ENCODE data around the gene NRXN3. TPM values are rescaled to one million over a fixed set of nuclear protein-coding genes. Genes with fewer than 3 reads are reported as not detected.

Gene NRXN3
- total and polyA plus RNA-seq, 5 donors from 2014 or later: not detected

DNA sequence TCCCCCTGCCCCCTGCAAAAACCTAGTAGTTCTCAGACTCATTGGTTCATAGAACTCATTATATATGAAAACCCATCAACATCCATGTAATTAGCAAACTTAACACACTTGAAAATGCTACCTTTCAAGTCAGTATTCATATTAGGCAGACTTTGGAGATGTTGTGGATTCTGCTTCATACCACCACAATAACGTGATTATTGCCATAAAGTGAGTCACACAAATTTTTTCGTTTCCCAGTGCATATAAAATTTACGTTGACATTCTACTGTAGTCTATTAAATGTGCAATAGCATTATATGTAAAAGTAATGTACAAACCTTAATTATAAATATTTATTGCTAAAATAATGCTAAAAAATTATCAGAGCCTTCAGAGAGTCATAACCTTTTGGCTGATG lies 1387.1 kb downstream of the NRXN3 start:
- Histone ChIP-seq H3K36me3 (ENCODE audit: control insufficient read depth, insufficient read depth, low read length) (no peaks in the 10 kb centered on the region), H3K9me3 (ENCODE audit: control insufficient read depth in 2 of 2, low read length in 2 of 2) (no peaks in the 10 kb centered on the region), H3K27ac (ENCODE audit: insufficient read depth, low read length, poor library complexity, severe bottlenecking) (no peak overlapping the region), H3K4me1 (ENCODE audit: control insufficient read depth, insufficient read depth, low read length, poor library complexity, severe bottlenecking) (no peaks in the 10 kb centered on the region), H3K4me3 (ENCODE audit: low read depth, low read length) (no peak overlapping the region), H3K27me3 (ENCODE audit: control insufficient read depth, insufficient read depth, low read length) (no peaks in the 10 kb centered on the region)
- Mint-ChIP-seq H3K4me1 (no peaks in the 10 kb centered on the region), H3K27me3 (no peaks in the 10 kb centered on the region), H3K4me3 (no peak overlapping the region), H3K27ac (no peak overlapping the region), H3K9me3 (peaks cover 0 to 33% (median 8%) of the 10 kb centered on the region in 7 donors), H3K36me3 (no peaks in the 10 kb centered on the region)
- DNase-seq (no peak), ATAC-seq (ENCODE audit: low read depth in 2 of 2) (no peak)

DNA sequence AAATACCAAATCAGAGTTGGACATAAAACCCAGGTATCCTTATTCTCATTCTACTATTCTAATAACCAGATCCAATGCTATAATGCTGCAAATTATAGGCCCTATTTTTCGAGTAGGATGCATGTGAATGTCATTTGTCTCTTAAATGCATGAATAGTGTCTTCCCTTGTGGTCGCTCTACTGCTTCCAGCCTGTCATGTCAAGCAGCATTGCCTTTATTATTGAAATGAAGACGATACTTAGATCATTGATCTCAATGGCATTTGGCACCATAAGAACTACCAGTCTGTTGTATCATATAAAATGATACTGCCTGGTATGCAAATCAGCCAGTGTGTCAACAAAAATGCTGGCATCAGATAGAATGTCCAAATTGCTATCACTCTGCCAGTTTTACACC lies 1392.0 kb downstream of the NRXN3 start:
- DNase-seq (no peak), ATAC-seq (ENCODE audit: low read depth in 2 of 2) (no peak)
- H3K27ac ChIP-seq (ENCODE audit: insufficient read depth, low read length, poor library complexity, severe bottlenecking): no peak overlapping the region
- H3K9me3 Mint-ChIP-seq: peaks cover 1 to 16% (median 4%) of the 10 kb centered on the region in 7 donors
- no peaks in the 10 kb centered on the region for H3K27me3 Mint-ChIP-seq
- H3K4me1 Mint-ChIP-seq: no peaks in the 10 kb centered on the region
- no peaks in the 10 kb centered on the region for H3K36me3 Mint-ChIP-seq
- H3K4me3 ChIP-seq (ENCODE audit: low read depth, low read length): no peak overlapping the region
- no peaks in the 10 kb centered on the region for H3K36me3 ChIP-seq (ENCODE audit: control insufficient read depth, insufficient read depth, low read length)
- no peaks in the 10 kb centered on the region for H3K4me1 ChIP-seq (ENCODE audit: control insufficient read depth, insufficient read depth, low read length, poor library complexity, severe bottlenecking)
- no peaks in the 10 kb centered on the region for H3K9me3 ChIP-seq (ENCODE audit: control insufficient read depth in 2 of 2, low read length in 2 of 2)
- H3K4me3 Mint-ChIP-seq: no peak overlapping the region
- H3K27ac Mint-ChIP-seq: no peak overlapping the region
- H3K27me3 ChIP-seq (ENCODE audit: control insufficient read depth, insufficient read depth, low read length): no peaks in the 10 kb centered on the region

DNA sequence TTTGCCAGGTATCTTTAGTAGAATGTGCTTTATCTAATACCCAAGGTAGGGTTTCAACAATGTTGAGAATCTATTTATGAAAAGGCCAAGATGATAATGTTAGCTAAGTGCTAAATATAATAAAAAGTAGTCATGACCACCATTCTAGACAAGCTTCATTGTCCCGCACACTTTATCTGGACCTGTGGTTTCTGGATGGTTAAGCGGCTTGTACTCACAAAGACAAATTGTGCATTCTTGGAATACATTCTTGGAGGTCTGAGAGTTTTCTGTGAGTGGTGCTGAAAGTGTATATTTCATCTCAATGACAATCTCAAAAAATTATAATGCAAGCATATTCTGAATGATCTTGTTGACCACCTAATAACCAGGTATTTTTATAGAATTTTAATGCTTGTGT lies 1394.2 kb downstream of the NRXN3 start:
- ATAC-seq (ENCODE audit: low read depth in 2 of 2) (no peak), DNase-seq (no peak)
- no peaks in the 10 kb centered on the region for H3K4me1 Mint-ChIP-seq
- Histone ChIP-seq H3K4me3 (ENCODE audit: low read depth, low read length) (no peak overlapping the region), H3K9me3 (ENCODE audit: control insufficient read depth in 2 of 2, low read length in 2 of 2) (no peaks in the 10 kb centered on the region), H3K36me3 (ENCODE audit: control insufficient read depth, insufficient read depth, low read length) (no peaks in the 10 kb centered on the region), H3K27ac (ENCODE audit: insufficient read depth, low read length, poor library complexity, severe bottlenecking) (no peak overlapping the region), H3K4me1 (ENCODE audit: control insufficient read depth, insufficient read depth, low read length, poor library complexity, severe bottlenecking) (no peaks in the 10 kb centered on the region), H3K27me3 (ENCODE audit: control insufficient read depth, insufficient read depth, low read length) (no peaks in the 10 kb centered on the region)
- H3K27ac Mint-ChIP-seq: no peak overlapping the region
- no peak overlapping the region for H3K4me3 Mint-ChIP-seq
- H3K27me3 Mint-ChIP-seq: no peaks in the 10 kb centered on the region
- peaks cover 0 to 15% (median 3%) of the 10 kb centered on the region in 7 donors for H3K9me3 Mint-ChIP-seq
- H3K36me3 Mint-ChIP-seq: no peaks in the 10 kb centered on the region

DNA sequence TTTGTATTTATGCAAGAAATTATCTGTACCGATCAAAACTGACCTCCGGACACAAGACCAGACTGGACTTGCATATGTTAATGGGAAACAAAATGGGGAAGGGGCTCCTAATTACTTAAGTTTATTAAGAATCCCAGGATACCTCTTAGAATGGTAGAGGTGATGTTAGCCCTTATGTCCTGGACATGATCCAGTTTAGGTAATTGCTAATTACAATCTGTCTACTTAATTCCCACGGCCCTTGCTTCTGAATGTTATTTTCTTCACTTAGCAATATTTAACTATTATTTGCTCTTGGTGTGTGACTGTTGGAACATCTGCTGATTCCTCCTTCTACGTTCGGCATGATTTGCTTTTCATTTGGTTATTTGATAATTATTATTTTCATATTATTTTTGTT lies 1397.1 kb downstream of the NRXN3 start:
- DNase-seq (no peak), ATAC-seq (ENCODE audit: low read depth in 2 of 2) (no peak)
- H3K36me3 ChIP-seq (ENCODE audit: control insufficient read depth, insufficient read depth, low read length): no peaks in the 10 kb centered on the region
- no peak overlapping the region for H3K27ac ChIP-seq (ENCODE audit: insufficient read depth, low read length, poor library complexity, severe bottlenecking)
- H3K27me3 Mint-ChIP-seq: no peaks in the 10 kb centered on the region
- no peaks in the 10 kb centered on the region for H3K27me3 ChIP-seq (ENCODE audit: control insufficient read depth, insufficient read depth, low read length)
- H3K4me3 Mint-ChIP-seq: no peak overlapping the region
- H3K9me3 Mint-ChIP-seq: peaks cover 0 to 9% (median 0%) of the 10 kb centered on the region in 7 donors
- no peaks in the 10 kb centered on the region for H3K4me1 Mint-ChIP-seq
- H3K27ac Mint-ChIP-seq: no peak overlapping the region
- H3K4me1 ChIP-seq (ENCODE audit: control insufficient read depth, insufficient read depth, low read length, poor library complexity, severe bottlenecking): no peaks in the 10 kb centered on the region
- H3K36me3 Mint-ChIP-seq: no peaks in the 10 kb centered on the region
- no peak overlapping the region for H3K4me3 ChIP-seq (ENCODE audit: low read depth, low read length)
- H3K9me3 ChIP-seq (ENCODE audit: control insufficient read depth in 2 of 2, low read length in 2 of 2): no peaks in the 10 kb centered on the region

DNA sequence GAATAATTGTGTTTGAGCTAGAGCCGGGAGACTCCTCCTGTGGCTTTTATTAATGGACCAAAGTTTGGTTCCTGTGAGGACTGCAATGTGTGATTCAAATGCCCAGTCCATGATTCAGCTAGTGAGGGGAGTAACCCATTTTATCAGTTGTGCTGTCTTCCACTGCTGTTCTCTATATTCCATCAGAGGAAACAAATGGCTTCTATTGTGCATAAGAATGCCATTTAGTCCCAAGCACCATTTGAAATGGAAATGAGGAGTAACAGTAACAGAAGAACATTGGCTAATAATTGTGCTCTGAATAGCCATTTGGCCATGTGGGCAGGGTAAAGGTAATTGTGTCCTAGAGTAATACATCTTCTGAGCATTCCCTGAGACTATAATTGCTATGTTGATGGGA lies 1398.4 kb downstream of the NRXN3 start:
- no peaks in the 10 kb centered on the region for H3K4me1 Mint-ChIP-seq
- DNase-seq (no peak), ATAC-seq (ENCODE audit: low read depth in 2 of 2) (no peak)
- H3K4me3 Mint-ChIP-seq: no peak overlapping the region
- no peaks in the 10 kb centered on the region for H3K36me3 Mint-ChIP-seq
- Histone ChIP-seq H3K36me3 (ENCODE audit: control insufficient read depth, insufficient read depth, low read length) (no peaks in the 10 kb centered on the region), H3K4me1 (ENCODE audit: control insufficient read depth, insufficient read depth, low read length, poor library complexity, severe bottlenecking) (no peaks in the 10 kb centered on the region), H3K9me3 (ENCODE audit: control insufficient read depth in 2 of 2, low read length in 2 of 2) (no peaks in the 10 kb centered on the region), H3K27me3 (ENCODE audit: control insufficient read depth, insufficient read depth, low read length) (no peaks in the 10 kb centered on the region), H3K27ac (ENCODE audit: insufficient read depth, low read length, poor library complexity, severe bottlenecking) (no peak overlapping the region), H3K4me3 (ENCODE audit: low read depth, low read length) (no peak overlapping the region)
- H3K9me3 Mint-ChIP-seq: peaks cover 0 to 11% (median 0%) of the 10 kb centered on the region in 7 donors
- no peak overlapping the region for H3K27ac Mint-ChIP-seq
- no peaks in the 10 kb centered on the region for H3K27me3 Mint-ChIP-seq

DNA sequence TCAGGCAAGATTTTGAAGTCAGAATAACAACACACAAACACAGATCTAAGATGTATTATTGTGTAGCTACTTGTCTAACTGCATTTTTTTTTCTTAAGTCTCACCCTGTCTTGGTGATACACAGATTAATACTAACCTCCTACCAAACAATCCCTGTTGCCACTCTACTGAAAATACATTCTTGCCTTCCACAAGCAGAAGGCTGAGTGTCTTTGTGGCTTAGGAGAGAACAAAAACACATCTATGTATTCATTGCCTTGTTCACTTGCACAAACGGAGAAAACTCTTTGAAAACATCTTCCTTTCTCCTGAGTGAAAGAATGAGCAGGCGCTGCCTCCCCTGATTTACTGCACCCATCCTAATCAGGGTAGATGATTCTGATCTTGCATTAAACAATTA lies 1398.9 kb downstream of the NRXN3 start:
- DNase-seq (no peak), ATAC-seq (ENCODE audit: low read depth in 2 of 2) (no peak)
- H3K27ac Mint-ChIP-seq: peak overlapping the region in 1 of 3 donors; percentile 18
- H3K36me3 Mint-ChIP-seq: no peaks in the 10 kb centered on the region
- H3K4me3 Mint-ChIP-seq: no peak overlapping the region
- H3K4me1 ChIP-seq (ENCODE audit: control insufficient read depth, insufficient read depth, low read length, poor library complexity, severe bottlenecking): no peaks in the 10 kb centered on the region
- H3K27me3 Mint-ChIP-seq: no peaks in the 10 kb centered on the region
- no peaks in the 10 kb centered on the region for H3K4me1 Mint-ChIP-seq
- no peaks in the 10 kb centered on the region for H3K36me3 ChIP-seq (ENCODE audit: control insufficient read depth, insufficient read depth, low read length)
- H3K4me3 ChIP-seq (ENCODE audit: low read depth, low read length): no peak overlapping the region
- peaks cover 0 to 10% (median 0%) of the 10 kb centered on the region in 7 donors for H3K9me3 Mint-ChIP-seq
- no peaks in the 10 kb centered on the region for H3K9me3 ChIP-seq (ENCODE audit: control insufficient read depth in 2 of 2, low read length in 2 of 2)
- H3K27me3 ChIP-seq (ENCODE audit: control insufficient read depth, insufficient read depth, low read length): no peaks in the 10 kb centered on the region
- H3K27ac ChIP-seq (ENCODE audit: insufficient read depth, low read length, poor library complexity, severe bottlenecking): no peak overlapping the region

DNA sequence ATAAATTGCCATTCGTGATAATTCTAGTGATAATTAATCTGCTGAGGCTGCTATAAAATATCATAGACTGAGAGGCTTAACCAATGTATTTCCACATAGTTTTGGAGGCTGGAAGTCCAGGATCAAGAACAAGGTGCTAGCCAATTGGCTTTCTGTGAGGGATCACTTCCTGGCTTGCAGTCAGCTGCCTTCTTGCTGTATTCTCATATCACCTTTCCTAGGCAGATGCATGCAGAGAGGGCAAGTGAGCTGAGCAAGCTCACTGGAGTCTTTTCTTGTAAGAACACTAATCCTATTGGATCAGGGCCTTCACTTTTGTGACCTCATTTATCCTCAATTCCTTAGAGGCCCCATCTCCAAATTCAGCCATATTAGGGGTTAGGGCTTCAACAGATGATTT lies 1400.5 kb downstream of the NRXN3 start:
- Mint-ChIP-seq H3K36me3 (no peaks in the 10 kb centered on the region), H3K9me3 (peaks cover 0 to 8% (median 2%) of the 10 kb centered on the region in 7 donors), H3K27me3 (no peaks in the 10 kb centered on the region), H3K4me1 (no peaks in the 10 kb centered on the region), H3K27ac (no peak overlapping the region), H3K4me3 (no peak overlapping the region)
- no peaks in the 10 kb centered on the region for H3K4me1 ChIP-seq (ENCODE audit: control insufficient read depth, insufficient read depth, low read length, poor library complexity, severe bottlenecking)
- no peak overlapping the region for H3K4me3 ChIP-seq (ENCODE audit: low read depth, low read length)
- H3K27me3 ChIP-seq (ENCODE audit: control insufficient read depth, insufficient read depth, low read length): no peaks in the 10 kb centered on the region
- H3K27ac ChIP-seq (ENCODE audit: insufficient read depth, low read length, poor library complexity, severe bottlenecking): no peak overlapping the region
- ATAC-seq (ENCODE audit: low read depth in 2 of 2): no peak
- no peaks in the 10 kb centered on the region for H3K36me3 ChIP-seq (ENCODE audit: control insufficient read depth, insufficient read depth, low read length)
- DNase-seq: no peak
- no peaks in the 10 kb centered on the region for H3K9me3 ChIP-seq (ENCODE audit: control insufficient read depth in 2 of 2, low read length in 2 of 2)

DNA sequence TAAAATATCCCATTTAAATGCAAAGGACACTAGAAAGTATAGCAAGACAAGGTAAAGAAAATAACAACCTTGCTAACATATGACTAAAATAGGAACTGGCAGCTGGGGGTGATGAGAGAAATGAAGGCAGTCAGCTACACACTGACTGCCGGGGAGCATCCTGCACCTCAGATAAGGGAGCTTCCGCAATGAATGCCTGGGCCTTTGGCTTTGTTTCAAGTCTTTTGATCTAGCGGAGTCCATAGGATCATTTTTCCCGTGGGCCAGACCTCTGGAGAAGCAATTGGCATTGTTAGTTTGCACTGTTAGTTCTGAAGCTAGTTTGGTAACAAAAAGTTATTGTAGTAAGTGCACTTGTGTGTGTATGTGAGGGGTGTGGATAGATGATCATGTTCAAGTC lies 1401.2 kb downstream of the NRXN3 start:
- Mint-ChIP-seq H3K36me3 (no peaks in the 10 kb centered on the region), H3K9me3 (peaks cover 0 to 4% (median 2%) of the 10 kb centered on the region in 7 donors), H3K27ac (no peak overlapping the region), H3K4me1 (no peaks in the 10 kb centered on the region), H3K27me3 (no peaks in the 10 kb centered on the region), H3K4me3 (no peak overlapping the region)
- ATAC-seq (ENCODE audit: low read depth in 2 of 2) (no peak), DNase-seq (no peak)
- H3K27ac ChIP-seq (ENCODE audit: insufficient read depth, low read length, poor library complexity, severe bottlenecking): no peak overlapping the region
- no peaks in the 10 kb centered on the region for H3K36me3 ChIP-seq (ENCODE audit: control insufficient read depth, insufficient read depth, low read length)
- H3K4me1 ChIP-seq (ENCODE audit: control insufficient read depth, insufficient read depth, low read length, poor library complexity, severe bottlenecking): no peaks in the 10 kb centered on the region
- H3K4me3 ChIP-seq (ENCODE audit: low read depth, low read length): no peak overlapping the region
- no peaks in the 10 kb centered on the region for H3K27me3 ChIP-seq (ENCODE audit: control insufficient read depth, insufficient read depth, low read length)
- H3K9me3 ChIP-seq (ENCODE audit: control insufficient read depth in 2 of 2, low read length in 2 of 2): no peaks in the 10 kb centered on the region

Measured in CD4-positive, CD25-positive, alpha-beta regulatory T cell (primary cell).